Spinal cord (tissue), 10 donors: ENCODE measurements around the gene DMRTB1. TPM values are rescaled to one million over a fixed set of nuclear protein-coding genes. Genes with fewer than 3 reads are reported as not detected.
A peak's percentile ranks its signal among the peaks of the same experiment; 100 is the strongest.

Experiments
- DNase-seq, 6 donors: peaks; one replicate each; pipeline versions ENCODE4 v3.0.0 to v3.0.0-alpha.2; 2013 to 2015; ENCODE audit warnings: low spot score in 6 of 6, low read depth in 4 of 6
- H3K27ac ChIP-seq: one replicate; pipeline ENCODE4 v1.5.1; 2013; ENCODE audit warnings: low read depth, low read length, control low read depth
- H3K27me3 ChIP-seq: one replicate; pipeline ENCODE4 v1.6.1; 2013; ENCODE audit warnings: low read length; ENCODE audit not compliant: control insufficient read depth, insufficient read depth
- H3K36me3 ChIP-seq: one replicate; pipeline ENCODE4 v1.6.1; 2013; ENCODE audit warnings: low read length; ENCODE audit not compliant: control insufficient read depth, insufficient read depth
- H3K4me1 ChIP-seq: one replicate; pipeline ENCODE4 v1.6.1; 2013; ENCODE audit warnings: low read length; ENCODE audit not compliant: control insufficient read depth, insufficient read depth
- H3K4me3 ChIP-seq: one replicate; pipeline ENCODE4 v1.5.1; 2013; ENCODE audit warnings: low read depth, low read length, control low read depth
- H3K9me3 ChIP-seq: one replicate; pipeline ENCODE4 v1.6.1; 2013; ENCODE audit warnings: low read length; ENCODE audit not compliant: control insufficient read depth, insufficient read depth
- WGBS: methylation state at CpG from one replicate; pipeline ENCODE4 v1.1.5; 2013; ENCODE audit warnings: missing lambda C conversion rate; ENCODE audit not compliant: insufficient coverage; 5-methylcytosine and 5-hydroxymethylcytosine counted together
- polyA plus RNA-seq, 2 donors: library from polyadenylated mRNA; unstranded; fragments of 120-200 nt; gene quantifications; one replicate each; pipeline ENCODE4 v1.2.1, GENCODE V29; 2013; ENCODE audit not compliant: insufficient read length in 2 of 2
- total RNA-seq, 2 donors: library from RNA; depleted of rRNA in 1 of 2; stranded (reverse); fragments of 120-200 nt in 1 of 2; fragments of >200 nt in 1 of 2; gene quantifications; one replicate each; pipeline versions ENCODE4 v1.2.3 to v1.2.4, GENCODE V29; 2013 to 2014
- donor health status: healthy.

Gene DMRTB1
- total and polyA plus RNA-seq, 4 donors = not detected

GRCh38 chr1:53470584-53470983, 11.4 kb downstream of the DMRTB1 start:
- no peak overlapping the region for H3K4me3 ChIP-seq
- no peak for DNase-seq
- peaks cover 6% of the 10 kb centered on the region for H3K27me3 ChIP-seq
- H3K27ac ChIP-seq = no peak overlapping the region
- H3K9me3 ChIP-seq = no peaks in the 10 kb centered on the region
- H3K4me1 ChIP-seq = peaks cover 18% of the 10 kb centered on the region
- 48% methylated on average over 19 of the region's 19 CpGs for WGBS
- H3K36me3 ChIP-seq = no peaks in the 10 kb centered on the region

DNA sequence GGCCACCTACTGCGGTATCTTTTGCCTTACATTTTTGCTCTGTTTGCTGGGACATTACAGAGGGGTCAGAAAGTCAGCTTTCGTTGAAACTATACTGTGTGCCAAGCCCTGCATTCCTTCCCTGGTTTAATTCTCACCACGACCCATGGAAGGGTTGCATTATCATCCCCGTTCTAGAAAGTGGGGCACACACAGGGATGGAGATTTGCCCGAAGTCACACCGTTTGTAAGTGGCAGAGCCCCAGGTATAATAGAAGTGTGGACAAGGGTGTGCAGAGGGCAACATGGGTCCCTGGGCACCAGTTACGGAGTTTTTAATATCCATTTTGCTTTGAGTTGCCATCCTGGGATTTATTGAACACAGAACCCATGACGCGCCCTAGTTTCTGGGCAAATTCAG, 11.8 kb downstream of the DMRTB1 start:
- H3K36me3 ChIP-seq = no peaks in the 10 kb centered on the region
- DNase-seq = no peak
- no peak overlapping the region for H3K4me3 ChIP-seq
- H3K27ac ChIP-seq = no peak overlapping the region
- H3K27me3 ChIP-seq = peaks cover 6% of the 10 kb centered on the region
- no peaks in the 10 kb centered on the region for H3K9me3 ChIP-seq
- H3K4me1 ChIP-seq = peaks cover 18% of the 10 kb centered on the region
- WGBS = 97% methylated on average over 7 of the region's 9 CpGs

DNA sequence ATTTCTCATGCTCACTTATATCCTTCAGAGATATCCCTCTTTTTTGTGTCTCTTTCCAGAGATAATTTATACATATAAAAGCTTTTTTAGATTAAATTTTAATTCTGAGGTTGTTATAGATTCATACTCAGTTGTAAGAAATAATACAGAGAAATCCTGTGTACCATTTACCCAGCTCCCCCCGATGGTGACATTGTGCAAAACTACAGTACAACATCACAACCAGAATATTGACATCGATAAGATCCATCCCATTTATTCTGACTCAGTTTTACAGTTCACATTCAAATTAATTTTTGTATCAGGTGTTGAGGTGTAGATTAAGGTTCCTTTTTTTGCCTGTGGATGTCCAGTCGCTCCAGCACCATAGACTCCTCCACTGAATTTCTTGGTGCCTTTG, 14.3 kb downstream of the DMRTB1 start:
- Histone ChIP-seq H3K27ac (no peak overlapping the region), H3K9me3 (no peaks in the 10 kb centered on the region), H3K4me3 (no peak overlapping the region), H3K36me3 (no peaks in the 10 kb centered on the region), H3K4me1 (peaks cover 28% of the 10 kb centered on the region), H3K27me3 (peaks cover 9% of the 10 kb centered on the region)
- no CpG with 5 or more reads among the region's 3 CpGs for WGBS
- DNase-seq = peak in 2 of 6 donors; percentile 35 to 82

DNA sequence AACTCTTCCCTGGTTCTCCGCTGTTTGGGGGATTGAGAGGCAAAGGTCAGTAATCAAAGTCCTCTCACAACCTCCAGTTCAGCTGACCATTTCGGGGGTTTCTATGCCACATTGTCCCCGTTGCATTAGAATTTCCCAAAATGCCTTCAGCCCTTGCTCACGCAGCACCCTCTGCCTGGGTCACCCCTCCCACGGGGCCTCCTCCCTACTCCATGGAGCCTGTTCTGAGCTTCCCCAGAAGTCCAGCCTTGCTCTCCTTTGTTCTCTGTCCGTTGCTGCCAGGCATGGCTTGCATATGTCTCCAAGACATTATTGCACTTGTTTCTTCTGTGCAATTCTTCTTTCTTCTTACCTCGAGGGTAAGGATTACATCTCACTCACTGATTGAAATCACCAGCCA, 16.5 kb downstream of the DMRTB1 start:
- 62% methylated on average over 6 of the region's 7 CpGs for WGBS
- no peaks in the 10 kb centered on the region for H3K9me3 ChIP-seq
- H3K4me3 ChIP-seq = no peak overlapping the region
- peaks cover 6% of the 10 kb centered on the region for H3K27me3 ChIP-seq
- DNase-seq = no peak
- peaks cover 21% of the 10 kb centered on the region for H3K4me1 ChIP-seq
- H3K36me3 ChIP-seq = no peaks in the 10 kb centered on the region
- H3K27ac ChIP-seq = no peak overlapping the region

- Histone ChIP-seq H3K4me3 (no peak overlapping the region), H3K9me3 (no peaks in the 10 kb centered on the region), H3K36me3 (no peaks in the 10 kb centered on the region), H3K27ac (no peak overlapping the region), H3K27me3 (peaks cover 3% of the 10 kb centered on the region), H3K4me1 (peaks cover 13% of the 10 kb centered on the region)
- 87% methylated on average over 8 of the region's 8 CpGs for WGBS
- no peak for DNase-seq
Measured at GRCh38 chr1:53476579-53476978, 17.4 kb downstream of the DMRTB1 start.

- Histone ChIP-seq H3K27me3 (peaks cover 3% of the 10 kb centered on the region), H3K27ac (no peak overlapping the region), H3K9me3 (no peaks in the 10 kb centered on the region), H3K36me3 (no peaks in the 10 kb centered on the region), H3K4me1 (peaks cover 13% of the 10 kb centered on the region), H3K4me3 (no peak overlapping the region)
- DNase-seq = peak in 2 of 6 donors; percentile 45 to 51
- 78% methylated on average over 10 of the region's 12 CpGs for WGBS
Measured at GRCh38 chr1:53477651-53478501, 18.7 kb downstream of the DMRTB1 start.

DNA sequence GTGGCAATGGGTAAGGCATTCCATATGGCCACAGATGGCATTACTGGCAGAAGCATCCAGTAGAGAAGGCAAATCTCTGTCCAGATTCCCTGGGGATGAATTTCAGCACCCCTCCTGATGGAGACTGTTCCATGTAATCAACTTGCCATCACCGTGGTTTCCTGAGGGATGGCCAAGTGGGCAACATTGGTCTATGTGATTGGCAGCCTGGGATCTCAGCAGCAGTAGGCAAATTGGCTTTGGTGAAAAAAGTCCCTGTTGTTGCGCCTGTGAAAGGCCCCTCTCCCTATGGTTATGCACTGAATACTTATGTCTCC, 19.3 kb downstream of the DMRTB1 start:
- Histone ChIP-seq H3K27me3 (peaks cover 3% of the 10 kb centered on the region), H3K9me3 (no peaks in the 10 kb centered on the region), H3K4me1 (peaks cover 13% of the 10 kb centered on the region), H3K36me3 (no peaks in the 10 kb centered on the region), H3K27ac (no peak overlapping the region), H3K4me3 (no peak overlapping the region)
- WGBS = no CpG with 5 or more reads among the region's 2 CpGs
- peak in 2 of 6 donors; percentile 51 to 75 for DNase-seq

DNA sequence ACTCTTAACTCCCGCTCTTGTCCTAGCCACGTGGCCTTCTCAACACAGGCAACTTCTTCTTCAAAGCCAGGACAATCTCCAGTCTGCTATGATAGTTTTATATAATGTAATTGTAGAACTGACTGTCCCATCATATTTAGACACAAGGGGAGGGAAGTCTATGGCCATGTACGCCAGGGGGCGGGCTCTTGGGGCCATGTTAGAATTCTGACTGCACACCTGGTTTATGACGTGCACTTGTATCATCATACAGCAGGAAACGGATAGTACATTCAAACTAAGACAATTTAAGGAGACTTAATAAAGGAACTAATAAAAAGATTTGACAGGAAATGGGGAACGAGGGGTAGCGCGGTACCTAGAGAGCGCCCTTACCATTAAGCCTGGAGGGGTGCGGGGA, 21.5 kb downstream of the DMRTB1 start:
- no peaks in the 10 kb centered on the region for H3K36me3 ChIP-seq
- peaks cover 4% of the 10 kb centered on the region for H3K27me3 ChIP-seq
- 93% methylated on average over 4 of the region's 11 CpGs for WGBS
- H3K4me3 ChIP-seq = no peak overlapping the region
- DNase-seq = no peak
- H3K4me1 ChIP-seq = peaks cover 17% of the 10 kb centered on the region
- H3K9me3 ChIP-seq = no peaks in the 10 kb centered on the region
- no peak overlapping the region for H3K27ac ChIP-seq

- 87% methylated on average over 7 of the region's 7 CpGs for WGBS
- DNase-seq = no peak
- Histone ChIP-seq H3K27ac (no peak overlapping the region), H3K9me3 (no peaks in the 10 kb centered on the region), H3K4me1 (peaks cover 20% of the 10 kb centered on the region), H3K36me3 (no peaks in the 10 kb centered on the region), H3K4me3 (no peak overlapping the region), H3K27me3 (peaks cover 8% of the 10 kb centered on the region)
Measured at GRCh38 chr1:53481456-53481855, 22.3 kb downstream of the DMRTB1 start.

- 93% methylated on average over 14 of the region's 14 CpGs for WGBS
- Histone ChIP-seq H3K36me3 (no peaks in the 10 kb centered on the region), H3K4me1 (peaks cover 16% of the 10 kb centered on the region), H3K27me3 (peaks cover 7% of the 10 kb centered on the region), H3K27ac (no peak overlapping the region), H3K9me3 (no peaks in the 10 kb centered on the region), H3K4me3 (no peak overlapping the region)
- no peak for DNase-seq
Measured at GRCh38 chr1:53482441-53483153, 23.4 kb downstream of the DMRTB1 start.
